PC-3 (cell line): ENCODE measurements around the gene TMIGD1.

Source experiments
- EZH2 ChIP-seq: fragments of 300-600 bp; sonication (generic); IDR thresholded peaks from one replicate; pipeline ENCODE4 v1.6.1; 2017; ENCODE audit warnings: antibody characterized with exemption, mild to moderate bottlenecking, low read length; ENCODE audit not compliant: unreplicated experiment
- TF ChIP-seq, protein P1 (sequence below): fragments of 300-600 bp; sonication (generic); conservative IDR thresholded peaks from 2 replicates; pipeline ENCODE4 v1.5.1; 2017; ENCODE audit warnings: antibody characterized with exemption, low read depth, mild to moderate bottlenecking, low read length

DNA sequence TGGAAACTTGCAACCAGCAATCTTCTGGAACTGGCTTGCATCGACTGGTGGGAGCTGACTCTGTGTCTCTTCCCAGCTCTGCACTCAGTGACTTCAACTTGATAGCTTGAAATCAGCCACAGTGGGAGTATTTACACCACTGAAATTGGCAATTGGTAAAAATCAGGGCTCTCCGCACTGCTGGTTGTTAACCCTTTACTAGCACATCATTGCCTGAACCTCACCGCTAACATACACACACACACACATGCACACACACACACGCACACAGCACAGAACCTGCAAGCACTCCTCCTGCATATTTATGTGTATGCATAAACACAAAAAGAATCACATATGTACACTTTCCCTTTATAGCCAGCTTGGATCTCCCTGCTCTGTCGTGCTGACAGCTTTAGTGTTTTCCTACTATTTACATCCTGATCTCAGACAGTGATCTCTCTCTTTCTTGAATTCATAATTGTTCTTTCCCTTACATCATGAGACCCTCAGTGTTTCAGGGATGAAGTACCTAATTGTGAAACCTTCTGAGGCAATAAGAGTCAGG is 7.9 kb upstream of the TMIGD1 start:
- TF ChIP-seq, protein P1, sequence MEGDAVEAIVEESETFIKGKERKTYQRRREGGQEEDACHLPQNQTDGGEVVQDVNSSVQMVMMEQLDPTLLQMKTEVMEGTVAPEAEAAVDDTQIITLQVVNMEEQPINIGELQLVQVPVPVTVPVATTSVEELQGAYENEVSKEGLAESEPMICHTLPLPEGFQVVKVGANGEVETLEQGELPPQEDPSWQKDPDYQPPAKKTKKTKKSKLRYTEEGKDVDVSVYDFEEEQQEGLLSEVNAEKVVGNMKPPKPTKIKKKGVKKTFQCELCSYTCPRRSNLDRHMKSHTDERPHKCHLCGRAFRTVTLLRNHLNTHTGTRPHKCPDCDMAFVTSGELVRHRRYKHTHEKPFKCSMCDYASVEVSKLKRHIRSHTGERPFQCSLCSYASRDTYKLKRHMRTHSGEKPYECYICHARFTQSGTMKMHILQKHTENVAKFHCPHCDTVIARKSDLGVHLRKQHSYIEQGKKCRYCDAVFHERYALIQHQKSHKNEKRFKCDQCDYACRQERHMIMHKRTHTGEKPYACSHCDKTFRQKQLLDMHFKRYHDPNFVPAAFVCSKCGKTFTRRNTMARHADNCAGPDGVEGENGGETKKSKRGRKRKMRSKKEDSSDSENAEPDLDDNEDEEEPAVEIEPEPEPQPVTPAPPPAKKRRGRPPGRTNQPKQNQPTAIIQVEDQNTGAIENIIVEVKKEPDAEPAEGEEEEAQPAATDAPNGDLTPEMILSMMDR, result no peak
- no peak for TF ChIP-seq EZH2
